ENCODE results near the gene SHC4. TPM values are rescaled to one million over a fixed set of nuclear protein-coding genes. Genes with fewer than 3 reads are reported as not detected.

The SHC4 gene
- total RNA-seq, 1 donor from 2014 or later = 5.0 TPM

- no peaks in the 10 kb centered on the region for H3K4me1 Mint-ChIP-seq
Observed at GRCh38 chr15:48823706-48824105, 140.0 kb downstream of the SHC4 start.

GRCh38 chr15:48823237-48823636, 140.5 kb downstream of the SHC4 start:
- Mint-ChIP-seq H3K4me1 (no peaks in the 10 kb centered on the region), H3K27ac (ENCODE audit: unreplicated experiment) (no peak overlapping the region), H3K27me3 (ENCODE audit: low read depth) (no peaks in the 10 kb centered on the region), H3K9me3 (peaks cover 9% of the 10 kb centered on the region), H3K4me3 (no peak overlapping the region), H3K36me3 (ENCODE audit: low read depth) (peaks cover 5% of the 10 kb centered on the region)
- DNase-seq (ENCODE audit: low read depth, low spot score) = no peak
- no peak for TF ChIP-seq CTCF (conservative IDR thresholded peaks at IDR 0.05)

More at GRCh38 chr15:48823706-48824105, 140.0 kb downstream of the SHC4 start:
- H3K36me3 Mint-ChIP-seq (ENCODE audit: low read depth) = peaks cover 5% of the 10 kb centered on the region
- no peak overlapping the region for H3K4me3 Mint-ChIP-seq
- peaks cover 9% of the 10 kb centered on the region for H3K9me3 Mint-ChIP-seq
- DNase-seq (ENCODE audit: low read depth, low spot score) = no peak
- H3K27ac Mint-ChIP-seq (ENCODE audit: unreplicated experiment) = no peak overlapping the region
- no peaks in the 10 kb centered on the region for H3K27me3 Mint-ChIP-seq (ENCODE audit: low read depth)
- no peak for TF ChIP-seq CTCF (conservative IDR thresholded peaks at IDR 0.05)

GRCh38 chr15:48814286-48814685, 149.4 kb downstream of the SHC4 start:
- Mint-ChIP-seq H3K27me3 (ENCODE audit: low read depth) (peaks cover 3% of the 10 kb centered on the region), H3K27ac (ENCODE audit: unreplicated experiment) (no peak overlapping the region), H3K36me3 (ENCODE audit: low read depth) (no peaks in the 10 kb centered on the region), H3K4me3 (peak overlapping the region; percentile 6), H3K9me3 (peaks cover 3% of the 10 kb centered on the region), H3K4me1 (peaks cover 18% of the 10 kb centered on the region)
- no peak for DNase-seq (ENCODE audit: low read depth, low spot score)
- TF ChIP-seq CTCF (conservative IDR thresholded peaks at IDR 0.05) = no peak

GRCh38 chr15:48811325-48811958, 152.3 kb downstream of the SHC4 start:
- Mint-ChIP-seq H3K9me3 (peaks cover 3% of the 10 kb centered on the region), H3K4me3 (peak overlapping the region; percentile 99), H3K27me3 (ENCODE audit: low read depth) (peaks cover 3% of the 10 kb centered on the region), H3K27ac (ENCODE audit: unreplicated experiment) (peak overlapping the region; percentile 84), H3K4me1 (peaks cover 27% of the 10 kb centered on the region), H3K36me3 (ENCODE audit: low read depth) (no peaks in the 10 kb centered on the region)
- no peak for DNase-seq (ENCODE audit: low read depth, low spot score)
- no peak for TF ChIP-seq CTCF (conservative IDR thresholded peaks at IDR 0.05)

GRCh38 chr15:48810414-48811324, 153.1 kb downstream of the SHC4 start, which contains the start of gene CEP152:
Gene CEP152 (minus strand): TSS chr15:48811069. CDS start chr15:48805649, 5,420 bp downstream.
- no peak for TF ChIP-seq CTCF (conservative IDR thresholded peaks at IDR 0.05)
- peak; percentile 95 for DNase-seq (ENCODE audit: low read depth, low spot score)
- H3K4me1 Mint-ChIP-seq = peaks cover 32% of the 10 kb centered on the region
- no peaks in the 10 kb centered on the region for H3K36me3 Mint-ChIP-seq (ENCODE audit: low read depth)
- H3K27me3 Mint-ChIP-seq (ENCODE audit: low read depth) = peaks cover 3% of the 10 kb centered on the region
- H3K4me3 Mint-ChIP-seq = peak within 1 kb of the TSS; percentile 99
- H3K9me3 Mint-ChIP-seq = peaks cover 3% of the 10 kb centered on the region
- H3K27ac Mint-ChIP-seq (ENCODE audit: unreplicated experiment) = peak within 1 kb of the TSS; percentile 95

All from neural crest cell (in vitro differentiated cells).